AG04450 (cell line): ENCODE measurements around the gene USH2A. TPM values are rescaled to one million over a fixed set of nuclear protein-coding genes. Genes with fewer than 3 reads are reported as not detected.

Experiments used
- CTCF ChIA-PET: fragments of 300-600, 350-600 bp; formaldehyde crosslinking; extraction: SDS; loops from one replicate; lab custom pipeline; 2022; ENCODE audit warnings: antibody characterized with exemption, inconsistent platforms; lab: Charles Lee
- POLR2A ChIA-PET: fragments of 350-600 bp; formaldehyde crosslinking; extraction: SDS; loops from one replicate; lab custom pipeline; 2021; ENCODE audit warnings: antibody characterized with exemption, inconsistent platforms; lab: Yijun Ruan, JAX
- DNase-seq: peaks from one replicate; pipeline ENCODE4 v3.0.0-alpha.2; 2011; ENCODE audit warnings: low read depth, low spot score
- H3K27ac ChIP-seq: one replicate; pipeline ENCODE4 v1.5.1; 2012; ENCODE audit warnings: low read depth, low read length, control low read depth
- H3K27me3 ChIP-seq: one replicate; pipeline ENCODE4 v1.6.0; 2012; ENCODE audit warnings: low read length; ENCODE audit not compliant: control insufficient read depth, insufficient read depth
- H3K4me3 ChIP-seq: 2 replicates; pipeline ENCODE4 v1.5.1; 2011; ENCODE audit warnings: mild to moderate bottlenecking, low read depth, low read length, control low read depth
- H3K9me3 ChIP-seq: 2 replicates; pipeline ENCODE4 v1.5.1; 2012; ENCODE audit warnings: low read length; ENCODE audit not compliant: control insufficient read depth, insufficient read depth
- polyA plus RNA-seq: library from polyadenylated mRNA; depleted of rRNA; stranded (reverse); fragments of >200 nt; gene quantifications from 2 replicates; pipeline ENCODE4 v1.2.3, GENCODE V29; 2011
- TF ChIP-seq, protein P1 (sequence below): IDR thresholded peaks from 2 replicates; pipeline ENCODE4 v1.5.1; 2011; ENCODE audit warnings: low read depth, low read length, control low read depth, inconsistent platforms

Gene USH2A
- polyA plus RNA-seq, 1 experiment = 0.01 TPM

DNA sequence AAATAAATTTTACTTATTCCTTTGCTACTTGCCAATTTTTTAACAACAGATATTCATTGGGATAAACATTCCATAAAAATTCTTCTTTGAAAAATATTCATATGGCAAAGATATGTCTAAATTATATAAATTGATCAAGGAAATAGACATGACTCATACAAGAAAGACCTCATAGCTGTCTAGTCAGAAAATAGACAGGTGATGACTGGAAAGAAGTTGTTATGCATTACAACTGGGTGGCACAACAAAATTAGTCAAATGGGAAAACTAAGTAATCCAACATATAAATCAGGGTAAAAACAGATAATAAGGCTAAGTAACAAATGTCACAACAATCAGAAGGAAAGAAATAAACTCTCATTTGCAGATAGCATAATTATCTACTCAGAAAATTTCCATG is 92.0 kb downstream of the USH2A start:
- Histone ChIP-seq H3K27ac (no peak overlapping the region), H3K27me3 (no peaks in the 10 kb centered on the region), H3K9me3 (no peaks in the 10 kb centered on the region), H3K4me3 (no peak overlapping the region)
- CTCF ChIA-PET = interaction anchor here (0.8 kb wide), 1 partner anchor 110 kb away, joined by 3 read pairs; no protein-coding TSS in a partner anchor
- TF ChIP-seq, protein P1, sequence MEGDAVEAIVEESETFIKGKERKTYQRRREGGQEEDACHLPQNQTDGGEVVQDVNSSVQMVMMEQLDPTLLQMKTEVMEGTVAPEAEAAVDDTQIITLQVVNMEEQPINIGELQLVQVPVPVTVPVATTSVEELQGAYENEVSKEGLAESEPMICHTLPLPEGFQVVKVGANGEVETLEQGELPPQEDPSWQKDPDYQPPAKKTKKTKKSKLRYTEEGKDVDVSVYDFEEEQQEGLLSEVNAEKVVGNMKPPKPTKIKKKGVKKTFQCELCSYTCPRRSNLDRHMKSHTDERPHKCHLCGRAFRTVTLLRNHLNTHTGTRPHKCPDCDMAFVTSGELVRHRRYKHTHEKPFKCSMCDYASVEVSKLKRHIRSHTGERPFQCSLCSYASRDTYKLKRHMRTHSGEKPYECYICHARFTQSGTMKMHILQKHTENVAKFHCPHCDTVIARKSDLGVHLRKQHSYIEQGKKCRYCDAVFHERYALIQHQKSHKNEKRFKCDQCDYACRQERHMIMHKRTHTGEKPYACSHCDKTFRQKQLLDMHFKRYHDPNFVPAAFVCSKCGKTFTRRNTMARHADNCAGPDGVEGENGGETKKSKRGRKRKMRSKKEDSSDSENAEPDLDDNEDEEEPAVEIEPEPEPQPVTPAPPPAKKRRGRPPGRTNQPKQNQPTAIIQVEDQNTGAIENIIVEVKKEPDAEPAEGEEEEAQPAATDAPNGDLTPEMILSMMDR = no peak
- no peak for DNase-seq
- POLR2A ChIA-PET = no interaction called here

DNA sequence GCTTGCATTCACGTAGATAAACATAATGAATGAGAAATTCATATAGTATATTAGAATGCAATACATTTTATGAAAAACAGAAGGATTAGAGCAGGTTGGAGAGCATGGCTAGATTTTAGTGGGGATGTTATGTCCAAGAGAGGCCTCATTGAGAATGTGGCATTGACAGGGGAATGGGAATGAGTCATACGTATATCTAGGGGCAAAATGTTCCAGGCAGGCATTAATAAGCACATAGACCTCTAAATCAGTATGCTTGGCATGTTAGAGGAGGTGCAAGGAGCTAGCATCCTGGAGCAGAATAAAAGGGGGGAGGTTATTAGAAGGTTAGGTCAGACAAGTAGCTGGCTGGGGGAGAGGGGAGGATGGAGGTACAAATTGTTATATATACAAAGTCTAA is 93.0 kb downstream of the USH2A start:
- Histone ChIP-seq H3K27ac (no peak overlapping the region), H3K27me3 (no peaks in the 10 kb centered on the region), H3K4me3 (no peak overlapping the region), H3K9me3 (no peaks in the 10 kb centered on the region)
- ChIA-PET CTCF (no interaction called here), POLR2A (no interaction called here)
- TF ChIP-seq, protein P1 = no peak
- no peak for DNase-seq

DNA sequence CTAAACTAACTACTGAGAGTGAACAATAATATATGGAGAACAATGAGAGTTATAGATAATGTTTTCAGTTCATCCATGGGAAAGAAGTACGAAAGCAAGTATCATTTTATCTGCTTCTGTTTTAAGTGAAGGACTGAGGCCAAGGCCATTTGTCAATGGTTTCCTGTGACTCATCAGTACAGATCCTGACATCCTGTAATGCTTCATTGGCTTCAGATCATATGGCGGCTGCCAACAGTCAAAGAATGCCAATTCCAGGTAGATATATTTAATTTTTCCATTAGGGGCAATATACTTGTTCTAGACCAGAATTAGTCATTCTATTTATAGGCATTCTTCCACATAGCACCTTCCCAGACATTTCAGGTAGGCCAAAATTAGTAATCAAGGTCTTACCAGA is 97.3 kb downstream of the USH2A start:
- Histone ChIP-seq H3K27ac (no peak overlapping the region), H3K4me3 (no peak overlapping the region), H3K9me3 (no peaks in the 10 kb centered on the region), H3K27me3 (no peaks in the 10 kb centered on the region)
- TF ChIP-seq, protein P1 = no peak
- ChIA-PET CTCF (no interaction called here), POLR2A (no interaction called here)
- no peak for DNase-seq

DNA sequence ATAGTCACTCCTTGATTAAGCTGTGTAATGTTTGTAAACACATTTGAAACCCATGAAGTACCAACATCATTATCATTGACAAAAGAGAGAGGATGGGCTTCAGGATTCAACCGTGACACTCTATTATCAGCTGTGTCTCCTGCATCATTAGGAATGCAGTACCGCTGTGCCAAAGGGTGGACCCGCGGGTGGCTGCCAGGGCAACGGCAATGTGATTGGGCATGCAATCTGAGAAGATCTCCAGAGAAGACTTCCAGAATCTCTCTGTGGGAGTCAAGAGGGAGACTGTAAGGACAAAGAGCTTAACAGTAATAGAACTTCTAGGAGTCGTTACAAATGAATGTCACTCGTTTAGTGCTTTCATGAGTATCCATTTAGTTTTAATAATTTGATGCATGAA is 97.9 kb downstream of the USH2A start:
- Histone ChIP-seq H3K9me3 (no peaks in the 10 kb centered on the region), H3K27me3 (no peaks in the 10 kb centered on the region), H3K27ac (no peak overlapping the region), H3K4me3 (no peak overlapping the region)
- no peak for DNase-seq
- POLR2A ChIA-PET = no interaction called here
- TF ChIP-seq, protein P1 = no peak
- CTCF ChIA-PET = no interaction called here

DNA sequence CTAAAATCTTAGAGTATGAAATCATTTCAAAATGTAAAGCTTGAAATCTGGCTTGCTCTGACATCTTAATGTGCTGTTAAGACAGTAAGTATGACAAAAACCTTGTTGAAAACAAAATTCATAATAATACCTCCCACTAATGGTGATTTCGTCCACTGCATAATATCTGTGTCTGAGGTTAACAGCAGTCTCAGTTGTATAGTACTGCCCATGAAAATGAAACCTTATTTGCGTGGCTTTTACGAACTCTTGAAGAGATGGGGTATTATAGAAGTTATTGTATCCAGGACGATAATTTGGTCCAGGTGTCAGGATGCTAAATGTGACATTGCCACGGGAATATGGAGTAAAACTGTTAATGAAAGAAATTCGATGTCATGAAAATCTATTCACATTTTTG is 99.9 kb downstream of the USH2A start:
- no peaks in the 10 kb centered on the region; the same call in 1 of the 2 replicates for H3K9me3 ChIP-seq
- TF ChIP-seq, protein P1 = no peak
- POLR2A ChIA-PET = no interaction called here
- no peak for DNase-seq
- H3K27me3 ChIP-seq = no peaks in the 10 kb centered on the region
- CTCF ChIA-PET = interaction anchor here (1.6 kb wide), 1 partner anchor 102 kb away, joined by 5 read pairs; no protein-coding TSS in a partner anchor
- no peak overlapping the region for H3K27ac ChIP-seq
- H3K4me3 ChIP-seq = no peak overlapping the region
